Fibroblast of lung (primary cell): ENCODE data around the gene LCN9. TPM values are rescaled to one million over a fixed set of nuclear protein-coding genes. Genes with fewer than 3 reads are reported as not detected.

Experiments
- DNase-seq, 2 donors: peaks; one replicate each; pipeline versions ENCODE4 v3.0.0 to v3.0.0-alpha.2; 2010; ENCODE audit warnings: low read depth in 2 of 2
- H2AFZ ChIP-seq: 2 replicates; pipeline ENCODE4 v1.5.1; 2012; ENCODE audit warnings: low read length, control low read depth, inconsistent platforms
- H3K27ac ChIP-seq: 2 replicates; pipeline ENCODE4 v1.5.1; 2011; ENCODE audit warnings: low read length, control low read depth; ENCODE audit not compliant: insufficient read depth
- H3K27me3 ChIP-seq: 2 replicates; pipeline ENCODE4 v1.5.1; 2011; ENCODE audit warnings: mild to moderate bottlenecking, low read length; ENCODE audit not compliant: control insufficient read depth, insufficient read depth
- H3K36me3 ChIP-seq: 2 replicates; pipeline ENCODE4 v1.5.1; 2011; ENCODE audit warnings: low read length; ENCODE audit not compliant: control insufficient read depth, insufficient read depth
- H3K4me1 ChIP-seq: 2 replicates; pipeline ENCODE4 v1.5.1; 2011; ENCODE audit warnings: low read length; ENCODE audit not compliant: control insufficient read depth, insufficient read depth; ENCODE audit errors: extremely low read depth
- H3K4me2 ChIP-seq: 2 replicates; pipeline ENCODE4 v1.5.1; 2011; ENCODE audit warnings: low read length, control low read depth; ENCODE audit not compliant: insufficient read depth; ENCODE audit errors: extremely low read depth
- H3K4me3 ChIP-seq, 4 experiments: fragments of 200-600 bp in 1 of 4; sonication (generic) in 1 of 4; replicated peaks in 1 of 4; 2 replicates each; pipeline ENCODE4 v1.5.1; 2011 to 2016; ENCODE audit warnings: low read length in 4 of 4, low read depth in 3 of 4, mild to moderate bottlenecking in 3 of 4, control low read depth in 2 of 4, inconsistent platforms in 1 of 4, mixed read lengths in 1 of 4; ENCODE audit not compliant: insufficient read depth in 1 of 4; ENCODE audit errors: control extremely low read depth in 1 of 4
- H3K79me2 ChIP-seq: 2 replicates; pipeline ENCODE4 v1.5.1; 2012; ENCODE audit warnings: mild to moderate bottlenecking, low read length, inconsistent platforms; ENCODE audit not compliant: control insufficient read depth, insufficient read depth
- H3K9ac ChIP-seq: 2 replicates; pipeline ENCODE4 v1.5.1; 2011; ENCODE audit warnings: mild to moderate bottlenecking, low read length, control low read depth; ENCODE audit not compliant: insufficient read depth
- H3K9me3 ChIP-seq: 2 replicates; pipeline ENCODE4 v1.5.1; 2012; ENCODE audit warnings: low read depth, low read length; ENCODE audit not compliant: control insufficient read depth, insufficient read depth
- H4K20me1 ChIP-seq: 2 replicates; pipeline ENCODE4 v1.5.1; 2011; ENCODE audit warnings: low read length; ENCODE audit not compliant: control insufficient read depth, insufficient read depth; ENCODE audit errors: extremely low read depth
- CTCF ChIP-seq, 2 donors: IDR thresholded peaks in 1 of 2; conservative IDR thresholded peaks in 1 of 2; 1 replicate in 1 of 2; 2 replicates in 1 of 2; pipeline ENCODE4 v1.5.1; 2011 to 2012; ENCODE audit warnings: low read length in 2 of 2, control low read depth in 1 of 2, inconsistent platforms in 1 of 2, low read depth in 1 of 2, mild to moderate bottlenecking in 1 of 2
- EZH2 ChIP-seq: IDR thresholded peaks from 2 replicates; pipeline ENCODE4 v1.5.1; 2012; ENCODE audit warnings: low read length, control low read depth, mild to moderate bottlenecking; ENCODE audit errors: missing control alignments
- polyA minus RNA-seq: library from RNA; depleted of rRNA, polyadenylated mRNA; stranded (reverse); fragments of >200 nt; gene quantifications from 2 replicates; pipeline ENCODE4 v1.2.3, GENCODE V29; 2011; ENCODE audit warnings: low replicate concordance
- polyA plus RNA-seq, 2 donors: library from polyadenylated mRNA; depleted of rRNA in 1 of 2; stranded (reverse) in 1 of 2; unstranded in 1 of 2; fragments of >200 nt; gene quantifications; 2 replicates each; pipeline ENCODE4 v1.2.1, GENCODE V29; 2011 to 2012; ENCODE audit warnings: missing spikeins in 1 of 2
- total RNA-seq: library from RNA; depleted of rRNA; stranded (reverse); fragments of >200 nt; gene quantifications from 2 replicates; pipeline ENCODE4 v1.2.1, GENCODE V29; 2014

LCN9 gene
- total RNA-seq = not detected in 2 replicates
- not detected in 2 replicates for polyA plus RNA-seq
- not detected in 2 replicates for polyA plus RNA-seq (2012)
- polyA minus RNA-seq = not detected in 2 replicates

GRCh38 chr9:135662758-135663450 lies at the start of gene LCN9:
Gene LCN9, plus strand, starts transcription at chr9:135663309. Its CDS starts 13 bp downstream, at chr9:135663322.
- no peaks in the 10 kb centered on the region for H3K79me2 ChIP-seq
- no peak within 1 kb of the TSS for H3K9ac ChIP-seq
- H4K20me1 ChIP-seq = no peaks in the 10 kb centered on the region
- no peaks in the 10 kb centered on the region for H3K4me1 ChIP-seq
- H3K4me3 ChIP-seq = no peak within 1 kb of the TSS
- H3K9me3 ChIP-seq = no peaks in the 10 kb centered on the region
- no peaks in the 10 kb centered on the region for H3K27me3 ChIP-seq
- peak in 1 of 2 donors; percentile 4 for DNase-seq
- no peaks in the 10 kb centered on the region for H3K36me3 ChIP-seq
- no peak within 1 kb of the TSS for H3K4me2 ChIP-seq
- H2AFZ ChIP-seq = no peak within 1 kb of the TSS
- TF ChIP-seq EZH2 (no peak), CTCF (conservative IDR thresholded peaks at IDR 0.05 in 1 of 2, IDR thresholded peaks at IDR 0.05 in 1 of 2; ENCODE audit: low read depth in 1 of 2, low read length in 2 of 2) (no peak)
- no peak within 1 kb of the TSS for H3K27ac ChIP-seq

- DNase-seq = no peak
- Histone ChIP-seq H3K27me3 (no peaks in the 10 kb centered on the region), H2AFZ (no peak overlapping the region), H3K9me3 (no peaks in the 10 kb centered on the region), H3K4me2 (no peak overlapping the region), H4K20me1 (no peaks in the 10 kb centered on the region), H3K79me2 (no peaks in the 10 kb centered on the region), H3K36me3 (no peaks in the 10 kb centered on the region), H3K9ac (no peak overlapping the region), H3K4me3 (no peak overlapping the region), H3K4me1 (no peaks in the 10 kb centered on the region), H3K27ac (no peak overlapping the region)
- TF ChIP-seq CTCF (conservative IDR thresholded peaks at IDR 0.05 in 1 of 2, IDR thresholded peaks at IDR 0.05 in 1 of 2; ENCODE audit: low read depth in 1 of 2, low read length in 2 of 2) = no peak
- no peak for TF ChIP-seq EZH2
These were observed 48.9 kb upstream of the LCN9 start for GRCh38 chr9:135613946-135614805.
